CD4-positive, CD25-positive, alpha-beta regulatory T cell (primary cell): ENCODE results near the gene NSD1. TPM values are rescaled to one million over a fixed set of nuclear protein-coding genes. Genes with fewer than 3 reads are reported as not detected.
A peak's percentile ranks its signal among the peaks of the same experiment; 100 is the strongest.

Experiments used
- ATAC-seq, 2 donors: fragments of 150-1000 bp; cut with Tn5 transposase; one replicate each; pipeline ENCODE4 v1.10.0; 2021; ENCODE audit warnings: low read depth in 2 of 2, moderate number of reproducible peaks in 2 of 2, moderate library complexity in 1 of 2
- DNase-seq, 3 donors: peaks; one replicate each; pipeline versions ENCODE4 v3.0.0 to v3.0.0-alpha.2; 2012 to 2022; ENCODE audit warnings: mixed read lengths in 1 of 3
- H3K27ac ChIP-seq: one replicate; pipeline ENCODE4 v1.7.0; 2013; ENCODE audit warnings: mild to moderate bottlenecking, low read length; ENCODE audit not compliant: insufficient read depth, poor library complexity, severe bottlenecking
- H3K27me3 ChIP-seq: one replicate; pipeline ENCODE4 v1.7.0; 2013; ENCODE audit warnings: low read length; ENCODE audit not compliant: control insufficient read depth, insufficient read depth
- H3K36me3 ChIP-seq: one replicate; pipeline ENCODE4 v1.7.0; 2013; ENCODE audit warnings: mild to moderate bottlenecking, low read length, moderate library complexity; ENCODE audit not compliant: control insufficient read depth, insufficient read depth
- H3K4me1 ChIP-seq: 2 replicates; pipeline ENCODE4 v1.7.0; 2013; ENCODE audit warnings: mild to moderate bottlenecking, low read length; ENCODE audit not compliant: insufficient read depth, control insufficient read depth, poor library complexity, severe bottlenecking
- H3K4me3 ChIP-seq: one replicate; pipeline ENCODE4 v1.7.0; 2013; ENCODE audit warnings: low read depth, mild to moderate bottlenecking, low read length, moderate library complexity
- H3K9me3 ChIP-seq, 2 experiments: 1 replicate in 1 of 2; 2 replicates in 1 of 2; pipeline ENCODE4 v1.7.0; 2013; ENCODE audit warnings: low read length in 2 of 2, mild to moderate bottlenecking in 1 of 2, moderate library complexity in 1 of 2; ENCODE audit not compliant: control insufficient read depth in 2 of 2
- H3K27ac Mint-ChIP-seq, 3 donors: one replicate each; pipeline ENCODE4 v1.8.0; 2020 to 2022; ENCODE audit warnings: mild to moderate bottlenecking in 3 of 3, mixed read lengths in 3 of 3, moderate library complexity in 2 of 3
- H3K27me3 Mint-ChIP-seq: one replicate; pipeline ENCODE4 v1.8.0; 2022; ENCODE audit warnings: mild to moderate bottlenecking, mixed read lengths
- H3K36me3 Mint-ChIP-seq: one replicate; pipeline ENCODE4 v1.8.0; 2020; ENCODE audit warnings: mixed read lengths
- H3K4me1 Mint-ChIP-seq, 4 donors: one replicate each; pipeline ENCODE4 v1.8.0; 2020 to 2022; ENCODE audit warnings: mixed read lengths in 4 of 4, mild to moderate bottlenecking in 1 of 4
- H3K4me3 Mint-ChIP-seq, 4 donors: one replicate each; pipeline ENCODE4 v1.8.0; 2020 to 2022; ENCODE audit warnings: mild to moderate bottlenecking in 4 of 4, mixed read lengths in 4 of 4, moderate library complexity in 3 of 4
- H3K9me3 Mint-ChIP-seq, 7 donors: one replicate each; pipeline ENCODE4 v1.8.0; 2020 to 2022; ENCODE audit warnings: mixed read lengths in 7 of 7, mild to moderate bottlenecking in 3 of 7, moderate library complexity in 2 of 7
- polyA plus RNA-seq, 4 donors: library from polyadenylated mRNA; unstranded; fragments of 300-500 nt; fragmentation: Illumina TruSeq; gene quantifications; one replicate each; pipeline ENCODE4 v1.2.3, GENCODE V29; 2021
- total RNA-seq: library from RNA; stranded (reverse); gene quantifications from one replicate; pipeline ENCODE4 v1.2.3, GENCODE V29; 2022

The NSD1 gene
- total and polyA plus RNA-seq, 5 donors from 2014 or later, result 25.9 to 125 (median 41.3) TPM

- no peak for ATAC-seq
- peak in 1 of 3 donors; percentile 69 for DNase-seq
- Mint-ChIP-seq H3K27ac (peak overlapping the region; percentile 60 to 90 (median 80)), H3K27me3 (peaks cover 4% of the 10 kb centered on the region), H3K9me3 (no peaks in the 10 kb centered on the region), H3K4me3 (peak overlapping the region in 3 of 4 donors; percentile 24 to 85 (median 60)), H3K4me1 (peaks cover 16 to 36% (median 22%) of the 10 kb centered on the region in 4 donors), H3K36me3 (no peaks in the 10 kb centered on the region)
- Histone ChIP-seq H3K4me3 (no peak overlapping the region), H3K36me3 (no peaks in the 10 kb centered on the region), H3K9me3 (no peaks in the 10 kb centered on the region), H3K4me1 (peaks cover 16% of the 10 kb centered on the region), H3K27ac (no peak overlapping the region), H3K27me3 (no peaks in the 10 kb centered on the region)
Measured at GRCh38 chr5:177128551-177128981, 5.0 kb upstream of the NSD1 start.

- Mint-ChIP-seq H3K36me3 (peaks cover 2% of the 10 kb centered on the region), H3K9me3 (no peaks in the 10 kb centered on the region), H3K4me1 (peaks cover 19 to 46% (median 28%) of the 10 kb centered on the region in 4 donors), H3K4me3 (peak overlapping the region in 3 of 4 donors; percentile 66 to 85 (median 71)), H3K27ac (peak overlapping the region; percentile 39 to 87 (median 83)), H3K27me3 (peaks cover 4% of the 10 kb centered on the region)
- Histone ChIP-seq H3K4me1 (peaks cover 27% of the 10 kb centered on the region), H3K27me3 (no peaks in the 10 kb centered on the region), H3K4me3 (no peak overlapping the region), H3K36me3 (peaks cover 2% of the 10 kb centered on the region), H3K9me3 (no peaks in the 10 kb centered on the region), H3K27ac (no peak overlapping the region)
- ATAC-seq (no peak), DNase-seq (no peak)
Measured at GRCh38 chr5:177130211-177131018, 3.2 kb upstream of the NSD1 start.

GRCh38 chr5:177131019-177131320 lies 2.6 kb upstream of the NSD1 start:
- H3K27ac Mint-ChIP-seq, result peak overlapping the region; percentile 39 to 87 (median 83)
- peaks cover 4% of the 10 kb centered on the region for H3K36me3 ChIP-seq
- H3K4me1 Mint-ChIP-seq, result peaks cover 24 to 52% (median 32%) of the 10 kb centered on the region in 4 donors
- peaks cover 5% of the 10 kb centered on the region for H3K36me3 Mint-ChIP-seq
- H3K27ac ChIP-seq, result no peak overlapping the region
- ATAC-seq (no peak), DNase-seq (no peak)
- H3K9me3 Mint-ChIP-seq, result no peaks in the 10 kb centered on the region
- peak overlapping the region; percentile 49 to 85 (median 68) for H3K4me3 Mint-ChIP-seq
- H3K4me1 ChIP-seq, result peaks cover 32% of the 10 kb centered on the region
- H3K27me3 ChIP-seq, result no peaks in the 10 kb centered on the region
- H3K9me3 ChIP-seq, result no peaks in the 10 kb centered on the region
- H3K4me3 ChIP-seq, result no peak overlapping the region
- peaks cover 4% of the 10 kb centered on the region for H3K27me3 Mint-ChIP-seq

- Histone ChIP-seq H3K36me3 (peaks cover 5% of the 10 kb centered on the region), H3K27ac (peak overlapping the region; percentile 21), H3K9me3 (no peaks in the 10 kb centered on the region), H3K27me3 (no peaks in the 10 kb centered on the region), H3K4me3 (no peak overlapping the region), H3K4me1 (peaks cover 38% of the 10 kb centered on the region)
- ATAC-seq (no peak), DNase-seq (no peak)
- Mint-ChIP-seq H3K4me1 (peaks cover 29 to 58% (median 37%) of the 10 kb centered on the region in 4 donors), H3K36me3 (peaks cover 5% of the 10 kb centered on the region), H3K9me3 (no peaks in the 10 kb centered on the region), H3K27me3 (peaks cover 4% of the 10 kb centered on the region), H3K27ac (peak overlapping the region; percentile 39 to 87 (median 83)), H3K4me3 (peak overlapping the region; percentile 49 to 85 (median 74))
Measured at GRCh38 chr5:177131352-177132135, 2.0 kb upstream of the NSD1 start.

- Histone ChIP-seq H3K9me3 (no peaks in the 10 kb centered on the region), H3K4me3 (no peak overlapping the region), H3K36me3 (peaks cover 11% of the 10 kb centered on the region), H3K27ac (peak overlapping the region; percentile 81), H3K27me3 (no peaks in the 10 kb centered on the region), H3K4me1 (peaks cover 47% of the 10 kb centered on the region)
- peak overlapping the region in 1 of 3 donors; percentile 84 for H3K27ac Mint-ChIP-seq
- peaks cover 32 to 66% (median 41%) of the 10 kb centered on the region in 4 donors for H3K4me1 Mint-ChIP-seq
- H3K4me3 Mint-ChIP-seq, result peak overlapping the region in 3 of 4 donors; percentile 41 to 66 (median 64)
- H3K36me3 Mint-ChIP-seq, result peaks cover 8% of the 10 kb centered on the region
- no peaks in the 10 kb centered on the region for H3K9me3 Mint-ChIP-seq
- H3K27me3 Mint-ChIP-seq, result peaks cover 4% of the 10 kb centered on the region
- DNase-seq (peak in 2 of 3 donors; percentile 35 to 47), ATAC-seq (peak; percentile 22 to 29)
Measured at GRCh38 chr5:177132136-177133095, 1.2 kb upstream of the NSD1 start.

GRCh38 chr5:177133853-177134696 lies 502 bp downstream of the NSD1 start:
- Mint-ChIP-seq H3K4me1 (peaks cover 22 to 62% (median 34%) of the 10 kb centered on the region in 4 donors), H3K4me3 (peak overlapping the region; percentile 87 to 96 (median 92)), H3K9me3 (no peaks in the 10 kb centered on the region), H3K27me3 (peaks cover 4% of the 10 kb centered on the region), H3K27ac (peak overlapping the region; percentile 83 to 88 (median 84)), H3K36me3 (peaks cover 8% of the 10 kb centered on the region)
- Histone ChIP-seq H3K27ac (peak overlapping the region; percentile 78), H3K4me3 (peak overlapping the region; percentile 69), H3K9me3 (no peaks in the 10 kb centered on the region), H3K4me1 (peaks cover 49% of the 10 kb centered on the region), H3K36me3 (peaks cover 11% of the 10 kb centered on the region), H3K27me3 (no peaks in the 10 kb centered on the region)
- peak; percentile 36 to 62 (median 61) for DNase-seq
- peak; percentile 6 to 14 for ATAC-seq
